HuH-7 (cell line): ENCODE data around the gene MAGEL2.

Experiments
- DNase-seq: peaks from one replicate; pipeline ENCODE4 v3.0.0; 2011; ENCODE audit warnings: low spot score

The MAGEL2 gene

DNA sequence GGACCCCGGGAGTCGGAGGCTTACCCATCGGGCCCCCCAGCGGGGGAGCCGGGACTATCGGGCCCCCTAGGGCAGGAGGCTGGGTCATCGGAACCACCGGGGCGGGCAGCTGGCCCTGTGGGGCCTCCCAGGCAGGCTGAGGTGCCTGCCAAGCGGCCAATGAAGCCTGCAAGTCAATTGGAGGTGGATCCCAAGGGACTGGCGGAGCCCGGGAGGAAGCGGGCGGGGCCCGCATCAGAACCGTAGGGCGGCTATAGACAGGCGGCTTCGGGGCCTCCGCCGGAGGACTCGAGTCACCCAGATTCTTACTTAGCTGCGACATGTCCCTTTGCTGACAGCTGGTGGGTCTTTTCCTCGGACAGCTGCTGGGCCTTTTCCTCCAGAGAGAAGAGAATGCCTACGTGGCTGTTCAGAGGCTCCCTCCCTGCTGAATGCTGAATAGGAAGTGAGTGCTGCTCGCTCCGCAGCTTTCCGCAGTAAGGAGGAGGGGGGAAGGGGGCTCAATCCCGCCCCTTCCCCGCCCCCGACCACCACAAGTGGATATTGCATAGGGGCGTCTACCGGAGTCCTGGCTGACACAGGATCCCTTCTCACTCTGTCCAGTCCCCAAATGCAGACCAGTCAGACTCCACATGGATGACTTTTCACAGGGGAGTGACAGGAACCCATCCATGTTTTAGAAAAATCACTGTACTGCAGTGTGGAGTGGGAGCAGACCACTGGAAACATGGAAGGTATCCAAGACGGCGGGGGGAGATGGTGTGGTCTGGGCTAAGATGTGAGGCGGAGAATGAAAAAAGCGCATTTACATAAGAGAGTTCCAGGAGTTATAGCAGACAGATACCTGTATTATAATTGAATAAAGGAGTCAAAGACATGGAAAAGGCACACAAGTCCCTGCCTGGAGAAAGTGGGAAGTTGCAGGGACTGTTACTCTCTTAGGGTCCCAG lies at the start of gene MAGEL2:
Gene MAGEL2, minus strand, starts transcription at position 447 of the 950 bp plus-strand sequence. Its CDS starts 125 bp downstream, at position 322.
- DNase-seq = no peak

DNA sequence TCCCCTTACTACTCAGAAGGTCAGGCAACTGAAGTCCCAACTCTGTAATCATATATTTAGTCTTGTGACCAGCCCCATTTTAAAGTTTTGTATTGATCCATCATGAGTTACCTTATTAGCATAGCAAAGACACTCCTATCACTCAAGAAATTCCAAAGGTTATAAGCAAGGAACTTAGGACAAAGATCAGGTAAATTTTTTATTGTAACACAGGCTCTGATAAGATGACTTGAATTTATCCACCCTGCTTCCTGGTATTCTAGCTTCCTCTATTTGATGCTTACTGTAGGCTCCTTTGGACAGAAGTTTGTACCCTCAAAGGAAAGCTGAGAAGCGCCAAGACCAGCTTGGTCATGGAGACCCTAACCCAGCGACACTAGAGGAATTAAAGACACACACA lies 47.6 kb upstream of the MAGEL2 start:
- DNase-seq = no peak

GRCh38 chr15:23694592-23694991 lies 46.9 kb upstream of the MAGEL2 start:
- no peak for DNase-seq

DNA sequence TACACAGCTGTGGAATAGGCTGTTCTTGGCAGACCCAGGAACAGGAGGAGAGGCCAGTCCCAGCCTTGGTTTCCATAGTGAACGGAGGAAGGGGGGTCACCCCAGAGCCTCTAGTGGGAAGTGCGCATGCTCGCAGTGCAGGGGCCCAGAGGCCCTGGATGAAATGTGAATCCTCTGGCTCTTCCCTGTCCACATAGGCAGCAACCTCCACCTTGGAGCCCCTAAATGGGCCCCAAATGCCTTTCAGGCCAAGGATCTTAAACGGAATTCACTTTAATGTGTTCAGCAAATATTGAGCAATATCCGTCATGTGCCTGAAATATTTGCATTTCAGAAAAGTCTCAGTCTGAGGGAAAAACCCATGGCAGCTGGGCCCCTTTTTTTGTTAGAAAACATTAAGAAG lies 42.8 kb upstream of the MAGEL2 start:
- peak; percentile 84 for DNase-seq

DNA sequence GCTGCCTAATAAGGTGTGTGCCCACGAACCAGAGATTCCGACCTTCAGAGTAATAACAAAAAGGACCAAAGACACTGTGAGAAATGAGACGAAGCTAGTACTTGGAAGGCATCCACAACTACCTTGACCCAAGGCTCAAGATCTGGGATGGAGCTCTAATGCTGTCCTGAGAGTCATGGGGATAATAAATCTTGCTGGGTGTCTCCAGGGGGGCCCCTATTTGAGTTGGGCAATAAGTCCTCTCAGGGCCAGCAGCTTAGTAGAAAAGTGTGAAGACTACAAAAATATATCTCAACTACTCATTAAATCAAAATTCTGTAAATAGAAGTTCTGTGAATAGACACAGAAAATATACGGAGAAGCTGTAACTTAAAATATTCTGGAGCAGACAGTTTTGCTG lies 42.3 kb upstream of the MAGEL2 start:
- no peak for DNase-seq

DNA sequence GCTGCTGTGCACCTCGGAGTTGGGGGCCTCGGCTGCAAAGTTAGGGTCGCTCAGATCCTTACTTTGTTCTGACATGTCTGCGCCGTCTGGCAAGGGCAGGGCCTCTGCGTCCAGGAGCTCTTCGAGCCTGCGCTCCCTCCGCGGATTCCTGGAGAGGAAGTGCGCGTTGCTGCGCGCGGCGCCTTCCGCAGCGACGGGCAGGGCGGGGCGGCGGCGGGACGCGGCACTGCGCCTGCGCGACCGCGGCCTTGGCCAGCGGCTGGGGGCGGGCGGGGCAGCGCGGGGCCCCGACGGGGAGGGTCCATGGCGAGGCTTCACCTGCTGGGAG lies 39.4 kb upstream of the MAGEL2 start, which contains the start of gene NDN:
Gene NDN, minus strand, starts transcription at position 163 of the 328 bp plus-strand sequence. Its CDS starts 88 bp downstream, at position 75.
- no peak for DNase-seq

DNA sequence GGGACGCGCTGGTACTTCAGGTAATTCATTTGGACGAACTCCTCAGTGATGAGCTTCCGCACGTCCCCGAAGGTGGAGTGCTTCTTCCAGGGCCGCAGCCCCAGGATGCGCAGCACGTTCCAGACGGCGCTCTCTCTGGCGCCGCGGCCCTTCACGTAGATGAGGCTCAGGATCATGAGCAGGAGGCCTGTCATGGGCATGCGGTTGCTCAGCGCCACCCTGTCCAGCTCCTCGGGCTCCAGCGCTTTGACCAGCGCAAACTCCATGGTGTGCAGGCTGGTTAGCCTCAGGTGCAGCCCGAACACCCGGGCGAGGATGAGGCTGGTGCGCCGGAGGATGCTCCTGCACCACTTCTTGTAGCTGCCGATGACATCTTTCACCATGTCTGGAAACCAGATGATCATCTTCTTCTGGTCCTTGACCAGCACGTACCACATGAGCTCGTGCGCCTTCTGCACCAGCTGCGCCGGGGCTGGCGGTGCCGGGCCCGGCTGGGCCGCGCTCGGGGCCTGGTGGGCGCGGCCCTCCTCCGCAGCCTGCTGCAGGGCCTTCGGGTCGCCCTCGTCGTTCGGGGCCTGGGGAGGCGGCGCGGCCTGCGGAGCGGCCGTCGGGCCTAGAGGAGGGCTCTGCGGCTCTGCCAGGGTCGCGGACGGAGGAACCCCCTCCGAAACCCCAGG lies 38.9 kb upstream of the MAGEL2 start:
- no peak for DNase-seq

DNA sequence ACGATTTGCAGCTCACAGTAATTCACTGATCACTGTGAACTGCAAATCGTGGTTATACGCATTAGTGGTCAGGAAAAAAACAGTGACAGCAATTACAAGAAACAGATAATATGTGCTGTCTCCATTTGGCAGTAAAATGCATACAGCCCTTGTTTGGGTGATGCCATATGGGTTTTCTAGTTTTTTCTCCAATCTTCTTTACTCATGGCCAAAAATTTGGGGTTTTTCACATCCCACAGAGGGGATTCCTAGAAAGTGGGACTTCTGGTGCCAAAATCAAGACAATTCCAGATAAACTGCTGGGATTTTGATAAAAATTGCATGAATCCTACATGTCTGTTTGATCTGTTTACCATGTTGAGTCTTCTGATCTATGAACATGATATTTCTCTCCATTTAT lies 23.8 kb upstream of the MAGEL2 start:
- DNase-seq = no peak

DNA sequence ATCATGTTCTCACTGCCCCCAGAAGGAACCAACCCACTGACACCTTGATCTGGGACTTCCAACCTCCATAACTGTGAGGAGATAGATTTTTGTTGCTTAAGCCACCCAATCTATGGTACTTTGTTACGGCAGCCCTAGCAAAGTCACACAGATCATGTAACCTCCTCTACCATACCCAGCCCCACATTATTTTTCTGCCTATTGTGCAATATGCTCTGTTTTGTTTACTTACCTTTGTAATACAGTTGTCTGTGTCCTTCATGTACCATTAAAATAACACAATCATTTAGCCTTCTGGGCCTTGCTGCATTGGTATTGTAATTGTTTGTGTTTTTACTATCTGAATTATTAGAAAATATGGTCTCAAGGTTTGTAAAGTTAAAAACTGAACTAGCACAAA lies 23.3 kb upstream of the MAGEL2 start:
- DNase-seq = no peak

DNA sequence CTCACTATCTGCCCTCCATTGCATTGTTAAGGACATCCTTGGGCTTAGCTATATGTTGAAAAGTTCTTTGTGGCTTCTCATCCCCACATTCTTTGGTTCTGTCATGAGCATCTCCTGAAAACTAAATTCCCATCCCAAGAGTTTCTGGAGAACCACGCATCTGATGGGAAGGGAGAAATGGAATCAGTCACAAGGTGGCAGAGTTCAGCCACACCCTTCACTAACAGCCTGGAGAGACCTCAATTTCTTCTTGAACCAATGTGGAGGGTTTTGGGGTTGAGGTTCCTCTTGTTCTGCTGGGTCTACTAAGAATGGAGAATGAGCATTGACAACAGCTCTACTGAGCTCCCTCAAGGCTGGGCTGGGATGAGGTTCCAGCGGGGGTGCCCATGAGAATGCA lies 15.6 kb upstream of the MAGEL2 start:
- DNase-seq = no peak

DNA sequence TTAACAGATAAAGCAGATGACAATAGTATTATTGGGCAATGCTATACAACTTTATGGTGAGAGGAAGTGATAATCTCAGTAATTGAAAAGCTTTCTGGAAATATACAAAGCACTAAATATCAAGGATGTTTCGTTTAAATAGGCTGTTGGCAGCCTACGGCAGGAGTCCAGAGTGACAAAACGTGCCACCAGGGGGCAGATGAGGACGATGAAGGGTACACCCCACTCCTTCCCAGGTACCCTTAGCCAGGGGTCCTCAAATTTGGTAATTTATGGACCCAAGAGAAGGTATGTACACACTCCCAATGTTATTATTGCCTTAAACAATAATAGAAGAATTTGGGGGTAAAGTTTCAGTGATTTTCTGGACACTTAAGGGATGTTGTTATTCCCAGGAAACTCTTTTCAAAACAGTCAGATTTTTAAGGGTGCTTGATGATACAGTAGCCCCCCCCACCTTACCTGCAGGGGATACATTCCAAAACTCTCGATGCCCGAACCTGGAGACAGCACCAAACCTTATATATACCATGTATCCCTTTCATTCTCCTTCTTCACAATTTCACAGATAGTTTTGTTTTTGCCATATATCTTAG lies 1.4 kb upstream of the MAGEL2 start:
- peak; percentile 56 for DNase-seq

- DNase-seq = no peak
Observed at GRCh38 chr15:23647001-23647295, 719 bp downstream of the MAGEL2 start.

GRCh38 chr15:23646165-23647000 lies 1.3 kb downstream of the MAGEL2 start:
- no peak for DNase-seq

DNA sequence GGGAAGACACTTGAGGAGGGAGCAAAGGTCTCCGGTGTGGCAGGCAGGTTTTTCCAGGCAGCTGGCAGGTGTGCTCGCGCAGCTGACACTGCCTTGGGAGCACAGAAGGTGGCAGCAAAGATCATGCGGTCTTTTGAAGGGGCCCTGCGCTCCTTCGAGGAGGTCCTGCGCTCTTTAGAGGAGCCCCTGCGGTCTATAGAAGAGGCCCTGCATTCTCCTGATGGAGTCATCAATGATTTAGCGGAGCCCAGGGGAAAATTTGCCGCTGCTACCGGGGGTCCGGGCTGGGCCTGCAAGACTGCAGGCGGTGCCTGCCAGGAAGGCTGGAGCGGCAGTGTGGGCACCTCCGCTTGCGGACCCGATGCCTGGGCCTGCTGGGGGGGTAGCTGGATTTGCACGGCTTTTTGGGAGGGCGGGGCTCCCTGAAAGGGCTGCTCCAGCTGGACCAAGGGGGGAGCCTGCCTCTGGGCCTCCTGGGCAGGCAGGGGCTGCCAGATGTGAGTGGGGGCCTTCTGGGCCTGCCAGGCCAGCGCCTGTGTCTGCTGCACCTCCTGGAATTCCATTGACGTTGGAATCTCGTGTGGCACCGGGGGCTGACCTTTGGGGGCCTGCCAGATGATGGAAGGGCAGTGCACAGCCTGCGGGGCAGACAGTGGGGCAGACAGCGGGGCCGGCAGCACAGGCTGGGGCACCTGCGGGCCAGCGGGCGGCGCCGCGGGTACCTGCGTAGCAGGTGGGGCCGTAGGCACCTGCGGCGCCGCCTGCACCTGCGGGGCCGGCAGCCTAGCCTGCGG lies 2.1 kb downstream of the MAGEL2 start:
- peak; percentile 49 for DNase-seq

GRCh38 chr15:23644829-23645228 lies 2.8 kb downstream of the MAGEL2 start:
- no peak for DNase-seq

DNA sequence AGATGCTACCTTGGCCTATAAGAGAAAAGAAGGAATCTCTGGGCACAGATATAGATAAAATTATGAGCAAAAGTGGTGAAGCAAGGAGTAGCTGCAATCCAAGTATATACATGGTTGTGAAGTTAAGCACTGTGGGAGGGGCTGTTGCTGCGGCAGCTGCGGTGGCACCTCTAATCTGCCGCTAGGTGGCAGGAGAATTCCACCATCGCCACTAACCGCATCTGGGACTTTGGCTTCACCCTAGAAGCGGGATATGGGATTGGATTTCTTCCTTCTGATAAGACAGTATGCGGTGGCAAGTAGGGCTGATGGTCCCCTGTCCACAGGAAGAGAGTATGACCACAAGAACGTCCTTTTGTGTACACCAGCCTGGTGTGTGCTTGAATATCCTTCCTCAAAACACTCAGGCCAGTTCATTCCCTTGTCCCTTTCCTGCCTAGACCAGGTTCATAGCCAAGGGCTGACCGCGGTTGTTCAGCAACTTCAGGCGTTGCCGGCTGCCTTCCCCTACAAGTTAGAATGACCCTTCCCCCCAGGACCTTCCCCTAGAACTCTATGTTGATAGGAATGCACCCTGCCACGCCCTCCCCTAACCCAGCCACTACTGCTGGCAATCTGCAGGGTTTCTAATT lies 5.1 kb downstream of the MAGEL2 start:
- peak; percentile 80 for DNase-seq

DNA sequence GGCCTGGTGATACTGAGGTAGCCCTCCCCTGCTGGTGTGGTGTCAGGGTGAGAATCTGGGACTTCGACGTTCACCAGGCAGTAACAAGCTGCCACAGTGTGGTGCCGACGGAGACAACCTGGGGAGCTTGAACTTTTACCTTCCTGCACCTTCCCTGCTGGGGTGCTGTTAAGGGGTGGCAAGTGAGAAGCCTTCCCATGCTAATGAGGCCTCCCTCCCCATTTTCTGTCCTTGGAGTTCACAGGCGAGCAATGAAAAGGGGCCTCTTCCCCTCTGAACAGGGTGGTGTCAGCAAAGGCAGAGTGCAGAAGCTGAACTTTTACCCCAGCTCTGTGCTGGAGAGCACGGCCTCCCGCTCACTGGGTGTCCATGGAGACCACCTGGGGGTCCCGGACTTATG lies 13.5 kb downstream of the MAGEL2 start:
- no peak for DNase-seq

DNA sequence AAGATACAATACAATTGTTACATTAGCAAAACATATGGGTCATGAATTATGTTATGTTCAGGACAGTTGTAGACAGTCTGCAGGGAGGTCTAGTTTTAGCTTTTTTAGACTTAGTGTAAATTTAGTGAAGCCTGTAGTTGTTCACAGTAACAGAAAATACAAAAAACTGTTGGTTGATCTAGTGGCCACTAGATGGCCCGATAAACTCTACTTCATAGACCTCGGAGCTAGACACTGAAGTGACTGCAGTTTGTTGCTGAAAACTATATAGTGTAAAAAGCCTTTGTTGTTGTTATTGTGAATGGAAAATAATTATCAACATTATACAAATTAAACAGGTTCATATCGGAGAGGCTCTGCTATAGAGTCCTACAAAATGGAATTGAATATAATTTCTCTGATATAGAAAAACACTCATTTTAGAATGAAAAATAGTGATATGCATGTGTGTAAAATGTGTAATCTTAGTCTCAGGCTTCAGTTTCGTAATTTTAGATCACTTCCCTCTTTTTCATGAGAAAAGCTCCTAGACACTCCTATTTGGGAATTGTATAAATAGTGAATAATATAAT lies 18.3 kb downstream of the MAGEL2 start:
- peak; percentile 52 for DNase-seq

GRCh38 chr15:23628612-23629233 lies 18.9 kb downstream of the MAGEL2 start:
- DNase-seq = no peak

- peak; percentile 14 for DNase-seq
Observed at GRCh38 chr15:23616536-23616935, 31.1 kb downstream of the MAGEL2 start.
